Progenitor cell of endocrine pancreas (in vitro differentiated cells): ENCODE measurements around the gene TAOK2. TPM values are rescaled to one million over a fixed set of nuclear protein-coding genes. Genes with fewer than 3 reads are reported as not detected.
A peak's percentile ranks its signal among the peaks of the same experiment; 100 is the strongest.

Experiments
- DNase-seq: peaks from one replicate; pipeline ENCODE4 v3.0.0; 2021; ENCODE audit warnings: low spot score; ENCODE audit not compliant: unreplicated experiment
- H3K27ac Mint-ChIP-seq: 2 replicates; pipeline ENCODE4 v1.8.0; 2021; ENCODE audit warnings: mild to moderate bottlenecking, moderate library complexity, mixed read lengths
- H3K27me3 Mint-ChIP-seq: 2 replicates; pipeline ENCODE4 v1.8.0; 2021; ENCODE audit warnings: mixed read lengths
- H3K36me3 Mint-ChIP-seq: 2 replicates; pipeline ENCODE4 v1.8.0; 2022; ENCODE audit warnings: mixed read lengths; ENCODE audit not compliant: insufficient read depth
- H3K4me1 Mint-ChIP-seq: 2 replicates; pipeline ENCODE4 v1.8.0; 2021; ENCODE audit warnings: low read depth, mixed read lengths
- H3K4me3 Mint-ChIP-seq: 2 replicates; pipeline ENCODE4 v1.8.0; 2021; ENCODE audit warnings: low read depth, mild to moderate bottlenecking, moderate library complexity, mixed read lengths
- H3K9me3 Mint-ChIP-seq: 2 replicates; pipeline ENCODE4 v1.8.0; 2021; ENCODE audit warnings: low read depth, mixed read lengths
- total RNA-seq: library from RNA; stranded (reverse); gene quantifications from 2 replicates; pipeline ENCODE4 v1.2.1, GENCODE V29; 2021
- TF ChIP-seq, protein P1 (sequence below): fragments of 200-600 bp; sonication (generic); IDR thresholded peaks from one replicate; pipeline ENCODE4 v1.5.0; 2021; ENCODE audit warnings: antibody characterized with exemption, mild to moderate bottlenecking; ENCODE audit not compliant: unreplicated experiment

TAOK2 gene
- total RNA-seq, 1 donor from 2014 or later: 54.0 TPM

DNA sequence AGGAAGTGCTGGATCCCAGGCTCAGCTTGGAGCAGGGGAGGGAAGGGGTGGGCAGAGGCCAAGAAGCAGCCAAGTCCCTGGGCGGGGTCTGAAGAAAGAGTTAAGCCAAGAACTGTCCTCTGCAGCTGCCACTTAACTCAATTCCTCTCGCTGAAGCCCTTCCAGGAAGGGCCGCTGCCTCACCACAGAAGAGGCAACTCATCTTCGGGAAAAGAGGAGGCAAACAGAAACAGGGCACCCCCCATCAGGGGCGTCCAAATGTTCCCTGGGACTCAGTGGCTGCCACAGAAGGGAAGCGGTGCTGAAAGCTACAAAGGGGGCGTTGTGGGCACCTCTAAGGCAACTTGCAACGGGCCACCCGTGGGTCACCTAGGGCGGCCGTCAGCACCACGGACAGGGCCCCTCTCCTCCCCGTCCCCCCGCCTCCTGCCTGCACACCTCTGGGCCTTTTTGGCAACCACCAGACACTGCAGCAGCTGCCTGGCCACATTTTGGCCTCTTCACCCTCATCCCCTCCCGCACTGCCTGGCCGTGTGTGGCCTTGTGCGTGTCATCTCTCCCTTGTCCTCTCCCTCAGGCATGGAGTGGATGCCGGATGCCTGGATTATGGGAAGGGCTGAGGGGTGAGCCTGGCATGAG is 54.9 kb downstream of the TAOK2 start:
- H3K9me3 Mint-ChIP-seq: no peaks in the 10 kb centered on the region
- H3K36me3 Mint-ChIP-seq: no peaks in the 10 kb centered on the region
- no peak overlapping the region for H3K4me3 Mint-ChIP-seq
- TF ChIP-seq, protein P1, sequence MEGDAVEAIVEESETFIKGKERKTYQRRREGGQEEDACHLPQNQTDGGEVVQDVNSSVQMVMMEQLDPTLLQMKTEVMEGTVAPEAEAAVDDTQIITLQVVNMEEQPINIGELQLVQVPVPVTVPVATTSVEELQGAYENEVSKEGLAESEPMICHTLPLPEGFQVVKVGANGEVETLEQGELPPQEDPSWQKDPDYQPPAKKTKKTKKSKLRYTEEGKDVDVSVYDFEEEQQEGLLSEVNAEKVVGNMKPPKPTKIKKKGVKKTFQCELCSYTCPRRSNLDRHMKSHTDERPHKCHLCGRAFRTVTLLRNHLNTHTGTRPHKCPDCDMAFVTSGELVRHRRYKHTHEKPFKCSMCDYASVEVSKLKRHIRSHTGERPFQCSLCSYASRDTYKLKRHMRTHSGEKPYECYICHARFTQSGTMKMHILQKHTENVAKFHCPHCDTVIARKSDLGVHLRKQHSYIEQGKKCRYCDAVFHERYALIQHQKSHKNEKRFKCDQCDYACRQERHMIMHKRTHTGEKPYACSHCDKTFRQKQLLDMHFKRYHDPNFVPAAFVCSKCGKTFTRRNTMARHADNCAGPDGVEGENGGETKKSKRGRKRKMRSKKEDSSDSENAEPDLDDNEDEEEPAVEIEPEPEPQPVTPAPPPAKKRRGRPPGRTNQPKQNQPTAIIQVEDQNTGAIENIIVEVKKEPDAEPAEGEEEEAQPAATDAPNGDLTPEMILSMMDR: no peak
- no peak overlapping the region for H3K27ac Mint-ChIP-seq
- peak; percentile 64 for DNase-seq
- peaks cover 63% of the 10 kb centered on the region for H3K27me3 Mint-ChIP-seq
- H3K4me1 Mint-ChIP-seq: no peaks in the 10 kb centered on the region

GRCh38 chr16:30030011-30030685 is 56.5 kb downstream of the TAOK2 start:
- DNase-seq: no peak
- Mint-ChIP-seq H3K9me3 (no peaks in the 10 kb centered on the region), H3K27me3 (peaks cover 63% of the 10 kb centered on the region), H3K4me1 (no peaks in the 10 kb centered on the region), H3K4me3 (peak overlapping the region; percentile 42), H3K27ac (no peak overlapping the region), H3K36me3 (no peaks in the 10 kb centered on the region)
- TF ChIP-seq, protein P1: no peak

- H3K27me3 Mint-ChIP-seq: peaks cover 70% of the 10 kb centered on the region
- H3K36me3 Mint-ChIP-seq: no peaks in the 10 kb centered on the region
- DNase-seq: no peak
These were observed 57.3 kb downstream of the TAOK2 start, which contains the start of gene TLCD3B for GRCh38 chr16:30030841-30031413. TLCD3B (minus strand) TSS chr16:30031271; CDS start chr16:30030527, 744 bp downstream.

DNA sequence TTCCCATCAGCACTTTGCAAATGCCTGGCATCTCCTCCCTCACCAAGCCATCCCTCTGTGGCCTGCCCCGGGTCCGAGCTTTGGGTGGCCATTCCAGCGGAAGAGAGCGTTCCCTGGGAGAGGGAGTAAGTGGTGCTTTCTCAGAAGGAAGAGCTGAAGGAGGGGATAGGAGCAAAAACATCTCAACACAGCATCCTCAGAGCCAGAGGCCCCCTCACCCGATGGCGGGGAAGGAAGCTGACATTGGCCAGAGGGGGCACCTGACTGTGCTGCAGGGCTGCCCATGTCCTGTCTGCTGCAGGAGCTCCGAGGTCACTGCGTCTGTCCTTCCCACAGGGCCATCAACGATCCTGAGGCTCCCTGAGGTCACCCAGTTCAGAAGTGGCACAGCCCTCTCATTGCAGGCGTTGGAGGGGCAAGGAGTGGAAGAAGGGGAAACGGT is 57.8 kb downstream of the TAOK2 start:
- Mint-ChIP-seq H3K4me3 (no peak overlapping the region), H3K27me3 (peaks cover 73% of the 10 kb centered on the region), H3K36me3 (no peaks in the 10 kb centered on the region), H3K4me1 (no peaks in the 10 kb centered on the region), H3K27ac (no peak overlapping the region), H3K9me3 (no peaks in the 10 kb centered on the region)
- DNase-seq: no peak
- TF ChIP-seq, protein P1: no peak

More at GRCh38 chr16:30030841-30031413, 57.3 kb downstream of the TAOK2 start, which contains the start of gene TLCD3B:
- H3K9me3 Mint-ChIP-seq: no peaks in the 10 kb centered on the region
- no peaks in the 10 kb centered on the region for H3K4me1 Mint-ChIP-seq
- H3K27ac Mint-ChIP-seq: no peak within 1 kb of the TSS
- TF ChIP-seq, protein P1: no peak
- peak within 1 kb of the TSS; percentile 42 for H3K4me3 Mint-ChIP-seq

DNA sequence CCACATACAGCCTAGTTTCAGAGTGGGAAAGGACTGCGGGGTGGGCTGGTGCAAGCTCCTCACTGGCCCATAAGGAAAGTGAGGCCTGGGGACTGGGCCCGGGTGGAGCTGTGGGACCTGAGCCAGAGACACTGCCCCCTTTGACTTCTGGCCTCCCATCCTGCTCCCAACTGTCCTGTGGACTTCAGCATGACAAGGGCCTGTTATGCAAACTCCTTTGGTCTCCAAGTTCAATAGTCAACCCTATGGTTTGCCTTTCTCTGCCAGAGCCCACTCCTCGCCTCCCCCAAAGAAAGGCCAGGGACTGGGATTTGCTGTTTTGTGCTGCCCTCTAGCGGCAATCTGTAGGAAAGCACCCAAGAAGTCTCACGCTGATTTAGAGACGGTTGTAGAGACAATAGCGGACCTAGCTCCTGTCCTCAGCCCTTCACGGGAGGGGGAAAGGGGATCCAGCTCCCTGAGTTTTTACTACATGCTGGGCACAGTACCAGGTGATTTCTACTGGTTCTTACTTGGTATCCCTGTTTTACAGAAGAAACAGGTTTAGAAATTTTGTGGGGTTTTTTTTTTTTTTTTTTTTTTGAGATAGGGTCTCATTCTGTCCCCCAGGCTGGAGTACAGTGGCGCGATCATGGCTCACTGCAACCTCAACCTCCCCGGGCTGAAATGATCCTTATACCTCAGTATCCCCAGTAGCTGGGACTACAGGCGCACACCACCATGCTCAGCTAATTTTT is 58.6 kb downstream of the TAOK2 start:
- Mint-ChIP-seq H3K36me3 (no peaks in the 10 kb centered on the region), H3K9me3 (no peaks in the 10 kb centered on the region), H3K4me1 (no peaks in the 10 kb centered on the region), H3K27me3 (peaks cover 67% of the 10 kb centered on the region), H3K27ac (no peak overlapping the region), H3K4me3 (no peak overlapping the region)
- DNase-seq: peak; percentile 48
- TF ChIP-seq, protein P1: peak; percentile 77
